IMR-90 (cell line): Measurements from ENCODE around the gene ARHGEF1.
"Not testable (repeated sequence)": the region's sequence is repeated elsewhere in the genome, so short reads cannot be mapped to it uniquely, and the experiment has no call there.

Experiments used
- CEBPB ChIP-seq: IDR thresholded peaks from 2 replicates; pipeline ENCODE4 v1.6.1; 2012; ENCODE audit warnings: low read depth, low read length, improper control_type of control experiment
- CTCF ChIP-seq: conservative IDR thresholded peaks from 2 replicates; pipeline ENCODE4 v1.5.1; 2012; ENCODE audit warnings: mild to moderate bottlenecking, low read depth, low read length, improper control_type of control experiment
- FOS ChIP-seq: fragments of 150-350 bp; IDR thresholded peaks from 2 replicates; pipeline ENCODE4 v1.6.1; 2016; ENCODE audit warnings: low read depth, low read length
- MAFK ChIP-seq: IDR thresholded peaks from 2 replicates; pipeline ENCODE4 v1.6.1; 2012; ENCODE audit warnings: low read depth, low read length, improper control_type of control experiment
- MAZ ChIP-seq: IDR thresholded peaks from 2 replicates; pipeline ENCODE4 v1.6.1; 2012; ENCODE audit warnings: low read depth, mild to moderate bottlenecking, low read length, improper control_type of control experiment, moderate library complexity, borderline replicate concordance
- NFE2L2 ChIP-seq: fragments of 150-350 bp; IDR thresholded peaks from 2 replicates; pipeline ENCODE4 v1.6.1; 2016; ENCODE audit warnings: low read depth, mild to moderate bottlenecking, low read length
- POLR2A ChIP-seq: IDR thresholded peaks from 2 replicates; pipeline ENCODE4 v1.6.1; 2012; ENCODE audit warnings: mild to moderate bottlenecking, low read depth, low read length
- RAD21 ChIP-seq: IDR thresholded peaks from 2 replicates; pipeline ENCODE4 v1.6.1; 2012; ENCODE audit warnings: low read length, improper control_type of control experiment
- RCOR1 ChIP-seq: IDR thresholded peaks from 2 replicates; pipeline ENCODE4 v1.6.1; 2012; ENCODE audit warnings: mild to moderate bottlenecking, low read length, improper control_type of control experiment; ENCODE audit not compliant: insufficient replicate concordance
- RFX5 ChIP-seq: IDR thresholded peaks from 2 replicates; pipeline ENCODE4 v1.8.0; 2012; ENCODE audit warnings: low read depth, mild to moderate bottlenecking, low read length, moderate library complexity
- SMC3 ChIP-seq: fragments of 150-350 bp; IDR thresholded peaks from 2 replicates; pipeline ENCODE4 v1.6.1; 2016; ENCODE audit warnings: low read depth, mild to moderate bottlenecking, antibody characterized with exemption, low read length, moderate library complexity
- TF ChIP-seq, protein P1 (sequence below): fragments of 150-350 bp; IDR thresholded peaks from 2 replicates; pipeline ENCODE4 v1.6.1; 2017; ENCODE audit warnings: mild to moderate bottlenecking, antibody characterized with exemption, low read length, low read depth

GRCh38 chr19:41875973-41876372, 7.0 kb upstream of the ARHGEF1 start:
- TF ChIP-seq CTCF, POLR2A, MAZ, RFX5, CEBPB, RAD21, SMC3, RCOR1, MAFK, NFE2L2, FOS: not testable (repeated sequence)
- TF ChIP-seq, protein P1, sequence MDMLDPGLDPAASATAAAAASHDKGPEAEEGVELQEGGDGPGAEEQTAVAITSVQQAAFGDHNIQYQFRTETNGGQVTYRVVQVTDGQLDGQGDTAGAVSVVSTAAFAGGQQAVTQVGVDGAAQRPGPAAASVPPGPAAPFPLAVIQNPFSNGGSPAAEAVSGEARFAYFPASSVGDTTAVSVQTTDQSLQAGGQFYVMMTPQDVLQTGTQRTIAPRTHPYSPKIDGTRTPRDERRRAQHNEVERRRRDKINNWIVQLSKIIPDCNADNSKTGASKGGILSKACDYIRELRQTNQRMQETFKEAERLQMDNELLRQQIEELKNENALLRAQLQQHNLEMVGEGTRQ: not testable (repeated sequence)
